ENCODE results near the gene SSTR4.

SSTR4 gene

DNA sequence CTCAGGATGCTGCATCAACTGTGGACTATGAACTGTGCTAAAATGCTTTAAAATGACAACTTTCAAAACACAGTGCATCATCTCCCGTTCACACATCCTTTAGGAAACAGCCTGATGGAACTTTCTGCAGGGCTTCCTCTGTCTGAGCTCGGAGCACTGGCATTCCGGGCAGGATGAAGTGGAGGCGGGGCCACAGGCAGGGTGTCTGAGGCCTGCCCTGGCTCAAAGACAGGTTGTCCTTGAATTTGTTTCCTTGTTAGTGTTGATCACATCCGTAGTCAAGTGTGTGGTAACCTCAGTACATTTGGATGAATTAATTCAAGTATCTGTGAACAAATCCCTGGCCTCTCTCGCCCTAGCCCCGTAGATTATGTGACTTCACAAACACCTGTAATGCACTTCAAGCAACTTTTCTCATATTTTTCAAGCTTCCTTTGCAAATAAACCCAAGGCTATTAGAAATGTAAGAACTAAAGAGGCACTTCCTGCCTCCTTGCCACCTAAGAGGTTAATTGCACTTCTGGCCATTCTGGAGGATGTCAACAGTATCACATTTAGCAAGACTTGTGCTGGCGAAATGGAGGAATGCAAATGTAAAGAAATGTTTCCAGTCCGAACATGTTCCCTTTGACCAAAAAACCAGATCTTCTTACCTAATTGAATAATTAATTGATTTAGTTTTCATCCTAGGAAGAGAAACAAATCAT lies 47.9 kb downstream of the SSTR4 start:
- TF ChIP-seq, protein P1, sequence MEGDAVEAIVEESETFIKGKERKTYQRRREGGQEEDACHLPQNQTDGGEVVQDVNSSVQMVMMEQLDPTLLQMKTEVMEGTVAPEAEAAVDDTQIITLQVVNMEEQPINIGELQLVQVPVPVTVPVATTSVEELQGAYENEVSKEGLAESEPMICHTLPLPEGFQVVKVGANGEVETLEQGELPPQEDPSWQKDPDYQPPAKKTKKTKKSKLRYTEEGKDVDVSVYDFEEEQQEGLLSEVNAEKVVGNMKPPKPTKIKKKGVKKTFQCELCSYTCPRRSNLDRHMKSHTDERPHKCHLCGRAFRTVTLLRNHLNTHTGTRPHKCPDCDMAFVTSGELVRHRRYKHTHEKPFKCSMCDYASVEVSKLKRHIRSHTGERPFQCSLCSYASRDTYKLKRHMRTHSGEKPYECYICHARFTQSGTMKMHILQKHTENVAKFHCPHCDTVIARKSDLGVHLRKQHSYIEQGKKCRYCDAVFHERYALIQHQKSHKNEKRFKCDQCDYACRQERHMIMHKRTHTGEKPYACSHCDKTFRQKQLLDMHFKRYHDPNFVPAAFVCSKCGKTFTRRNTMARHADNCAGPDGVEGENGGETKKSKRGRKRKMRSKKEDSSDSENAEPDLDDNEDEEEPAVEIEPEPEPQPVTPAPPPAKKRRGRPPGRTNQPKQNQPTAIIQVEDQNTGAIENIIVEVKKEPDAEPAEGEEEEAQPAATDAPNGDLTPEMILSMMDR (IDR thresholded peaks at IDR 0.05; ENCODE audit: low read depth, low read length), result no peak
- H3K4me3 ChIP-seq (ENCODE audit: low read depth, low read length), result no peak overlapping the region

DNA sequence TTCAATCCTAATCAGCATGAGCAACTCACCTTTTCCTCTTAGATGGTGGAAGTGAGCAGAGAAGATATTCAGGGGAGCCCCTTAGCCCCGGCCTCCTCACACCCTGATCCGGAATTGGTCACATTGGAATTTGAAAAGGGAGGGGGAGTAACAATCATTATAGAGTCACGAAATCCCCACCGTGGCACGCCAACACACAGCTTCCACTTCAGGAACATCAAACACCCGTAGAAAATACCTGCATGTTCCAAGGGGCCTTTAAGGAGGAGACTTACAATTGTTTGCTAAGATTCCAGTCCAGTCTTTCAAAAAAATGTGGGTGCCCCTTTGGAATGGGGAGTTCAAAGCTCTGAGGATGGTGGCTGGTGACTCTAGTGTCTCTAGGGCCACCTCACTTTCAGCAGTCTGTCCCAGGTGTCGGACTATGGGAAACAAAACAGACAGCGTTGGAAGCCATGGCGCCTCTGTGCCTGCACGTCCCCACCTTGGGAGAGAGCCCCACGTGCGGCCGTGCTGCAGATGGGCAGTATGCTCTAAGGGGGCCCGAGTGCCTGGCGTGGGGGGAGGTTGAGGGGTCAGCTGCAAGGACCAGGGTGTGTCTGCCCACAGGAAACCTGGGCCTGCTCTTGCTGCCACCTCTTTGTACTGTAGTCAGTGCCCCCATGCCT lies 48.6 kb downstream of the SSTR4 start:
- no peak overlapping the region for H3K4me3 ChIP-seq (ENCODE audit: low read depth, low read length)
- TF ChIP-seq, protein P1 (IDR thresholded peaks at IDR 0.05; ENCODE audit: low read depth, low read length), result no peak

DNA sequence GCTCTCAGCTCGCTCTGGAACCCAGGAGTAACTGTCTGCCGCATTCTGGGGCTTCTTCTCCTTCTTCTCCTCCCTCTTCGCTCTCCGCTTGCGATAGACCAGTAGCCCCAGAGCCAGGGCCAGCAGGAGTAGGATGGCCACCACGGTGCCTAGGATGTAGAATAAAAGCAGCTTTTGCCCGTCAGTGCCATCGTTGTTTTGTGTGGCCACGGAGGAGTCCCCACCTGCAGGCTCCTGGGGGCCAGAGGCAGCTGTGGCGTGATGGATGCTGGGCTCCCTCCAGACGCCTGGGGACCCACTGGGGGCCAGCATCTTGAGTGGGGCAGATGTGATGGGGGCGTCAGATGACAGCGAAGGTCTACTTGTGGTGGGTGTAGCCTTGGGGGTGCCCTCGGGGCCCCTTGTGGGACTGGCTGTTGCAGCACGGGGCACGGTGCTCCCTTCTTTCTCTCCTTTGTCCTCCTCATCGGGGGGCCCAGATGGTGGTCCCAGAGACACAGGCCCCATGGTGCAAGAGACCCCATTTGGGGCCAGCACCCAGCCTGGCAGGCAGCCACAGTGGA lies 49.3 kb downstream of the SSTR4 start:
- TF ChIP-seq, protein P1 (IDR thresholded peaks at IDR 0.05; ENCODE audit: low read depth, low read length), result no peak
- H3K4me3 ChIP-seq (ENCODE audit: low read depth, low read length), result no peak overlapping the region

DNA sequence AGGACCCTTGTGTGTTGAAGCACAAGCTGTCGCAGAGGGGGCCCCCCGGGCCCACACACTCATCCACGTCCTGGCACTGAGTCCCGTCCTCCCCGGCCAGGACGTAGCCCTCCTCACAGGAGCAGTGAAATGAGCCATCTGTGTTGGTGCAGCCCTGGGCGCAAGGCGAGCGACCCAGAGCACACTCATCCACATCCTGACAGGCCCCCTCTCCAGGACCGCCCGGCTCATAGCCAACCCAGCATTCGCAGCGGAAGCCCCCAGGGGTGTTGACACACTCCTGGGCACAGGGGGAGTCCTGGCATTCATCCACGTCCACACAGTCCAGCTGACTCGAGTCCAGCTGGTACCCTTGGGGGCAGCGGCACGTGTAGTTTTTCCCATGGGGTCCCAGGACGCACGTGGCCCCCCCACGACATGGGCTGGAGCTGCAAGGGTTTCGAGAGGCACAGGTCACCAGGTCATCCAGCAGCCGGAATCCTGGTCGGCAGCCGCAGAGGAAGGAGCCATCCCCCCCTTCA lies 49.8 kb downstream of the SSTR4 start:
- H3K4me3 ChIP-seq (ENCODE audit: low read depth, low read length), result no peak overlapping the region

DNA sequence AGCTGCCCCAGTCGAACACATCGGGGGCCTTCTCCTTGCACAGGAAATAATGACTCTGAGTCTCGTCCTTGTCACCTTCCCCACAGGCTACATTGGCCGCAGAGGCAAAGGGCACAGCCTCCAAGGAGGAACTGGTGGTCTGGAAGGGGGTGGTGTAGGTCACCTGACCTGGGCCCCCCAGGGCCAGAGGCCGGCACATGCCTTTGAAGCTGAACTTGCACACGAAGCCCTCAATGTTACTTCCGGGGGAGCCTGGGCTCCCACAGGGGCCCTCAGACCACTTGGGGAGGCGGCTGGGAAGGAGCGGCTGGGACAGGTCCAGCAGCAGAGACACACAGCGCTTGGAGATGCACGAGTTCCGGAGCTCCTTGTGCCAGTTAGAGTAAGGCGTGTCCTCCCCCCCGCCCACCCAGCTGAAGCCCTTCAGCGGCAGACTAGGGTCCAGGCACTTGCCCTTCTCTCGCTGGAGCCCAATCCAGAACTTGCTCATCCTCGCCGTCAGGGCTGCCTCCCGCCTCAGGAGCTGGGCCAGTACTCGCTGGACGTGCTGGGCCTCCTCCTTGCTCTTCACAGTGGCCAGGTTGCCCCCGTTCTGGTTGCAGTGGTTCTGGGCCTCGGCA lies 50.4 kb downstream of the SSTR4 start:
- TF ChIP-seq, protein P1 (IDR thresholded peaks at IDR 0.05; ENCODE audit: low read depth, low read length), result no peak

More for the DNA sequence above, 49.8 kb downstream of the SSTR4 start:
- TF ChIP-seq, protein P1 (IDR thresholded peaks at IDR 0.05; ENCODE audit: low read depth, low read length), result no peak

DNA sequence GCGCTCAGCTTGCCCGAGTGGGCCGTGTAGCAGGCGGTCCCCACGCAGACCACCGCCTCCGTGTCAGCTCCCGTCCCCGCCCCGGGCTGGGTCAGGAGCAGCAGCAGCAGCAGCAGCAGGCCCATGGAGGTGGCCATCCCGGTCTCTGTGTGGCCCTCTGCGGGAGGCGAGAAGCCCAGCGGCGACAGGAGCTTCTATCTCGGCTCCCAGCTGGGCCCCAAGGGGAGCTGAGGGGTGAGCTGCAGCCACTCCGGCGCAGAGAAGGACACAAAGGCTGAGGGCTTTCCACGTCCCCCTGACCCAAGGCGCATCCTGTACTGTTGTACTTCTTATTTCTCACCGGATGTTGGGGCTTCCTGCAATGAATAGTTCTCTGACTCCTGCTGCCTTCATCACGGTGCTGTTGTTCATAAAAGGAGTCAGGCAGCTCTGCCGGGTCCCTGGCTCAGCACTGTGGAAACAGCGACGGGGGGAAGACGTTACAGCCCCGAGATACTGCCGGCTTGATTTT lies 51.0 kb downstream of the SSTR4 start, which contains the start of gene CD93:
Gene CD93, minus strand, starts transcription at position 269 of the 511 bp plus-strand sequence. Its CDS starts 132 bp downstream, at position 137.
- no peak within 1 kb of the TSS for H3K4me3 ChIP-seq (ENCODE audit: low read depth, low read length)
- TF ChIP-seq, protein P1 (IDR thresholded peaks at IDR 0.05; ENCODE audit: low read depth, low read length), result no peak

More for the DNA sequence above, 50.4 kb downstream of the SSTR4 start:
- H3K4me3 ChIP-seq (ENCODE audit: low read depth, low read length), result no peak overlapping the region

Data from WI38 (cell line).